Sigmoid colon (tissue), 7 donors: ENCODE data around the gene VSIG2. TPM values are rescaled to one million over a fixed set of nuclear protein-coding genes. Genes with fewer than 3 reads are reported as not detected.

ENCODE experiments used
- DNase-seq: peaks from one replicate; pipeline ENCODE4 v3.0.0-alpha.2; 2019
- H3K27ac ChIP-seq, 4 donors: fragments of 200-600 bp; sonication (generic); one replicate each; pipeline ENCODE4 v1.5.1; 2016 to 2019; ENCODE audit warnings: mild to moderate bottlenecking in 1 of 4
- H3K27me3 ChIP-seq, 3 donors: fragments of 200-600 bp; sonication (generic); one replicate each; pipeline ENCODE4 v1.5.1; 2019; ENCODE audit warnings: mild to moderate bottlenecking in 1 of 3
- H3K36me3 ChIP-seq, 4 donors: fragments of 200-600 bp; sonication (generic); one replicate each; pipeline ENCODE4 v1.5.1; 2016 to 2019
- H3K4me1 ChIP-seq, 4 donors: fragments of 200-600 bp; sonication (generic); one replicate each; pipeline ENCODE4 v1.5.1; 2017 to 2019
- H3K4me3 ChIP-seq, 4 donors: fragments of 200-600 bp; sonication (generic); one replicate each; pipeline ENCODE4 v1.5.1; 2017 to 2019; ENCODE audit warnings: mild to moderate bottlenecking in 2 of 4, moderate library complexity in 1 of 4
- H3K9me3 ChIP-seq, 4 donors: fragments of 200-600 bp in 3 of 4; sonication (generic) in 3 of 4; one replicate each; pipeline versions ENCODE4 v1.5.1 to v1.6.1; 2013 to 2019
- EP300 ChIP-seq, 4 donors: sonication (generic); formaldehyde crosslinking; IDR thresholded peaks; one replicate each; pipeline ENCODE4 v1.6.1; 2017; ENCODE audit warnings: antibody characterized with exemption in 4 of 4
- POLR2A ChIP-seq, 2 donors: fragments of 450-650 bp; IDR thresholded peaks; one replicate each; pipeline ENCODE4 v1.6.1; 2016; ENCODE audit warnings: antibody characterized with exemption in 2 of 2, mild to moderate bottlenecking in 2 of 2, moderate library complexity in 2 of 2
- POLR2AphosphoS5 ChIP-seq, 4 donors: sonication (generic); formaldehyde crosslinking; IDR thresholded peaks; one replicate each; pipeline ENCODE4 v1.6.1; 2017; ENCODE audit warnings: antibody characterized with exemption in 4 of 4
- WGBS, 2 donors: extraction: QIAGEN DNeasy Blood & Tissue Kit; methylation state at CpG; one replicate each; pipeline ENCODE4 v1.1.7; 2013; 5-methylcytosine and 5-hydroxymethylcytosine counted together
- intact Hi-C: fragments of 100-400 bp; cut with DNase I; formaldehyde crosslinking; loops from one replicate; pipeline ENCODE4 v1.15.1; 2023
- polyA plus RNA-seq, 3 donors: library from polyadenylated mRNA; stranded (reverse); fragments of 200-250 nt; gene quantifications; one replicate each; pipeline ENCODE4 v1.2.3, GENCODE V29; 2013
- total RNA-seq, 4 donors: library from RNA; depleted of rRNA; stranded (reverse); fragments of >200 nt; gene quantifications; one replicate each; pipeline ENCODE4 v1.1.0, GENCODE V29; 2016
- TF ChIP-seq, protein P1 (sequence below), 4 experiments: fragments of 450-650 bp in 3 of 4; fragments of 200-600 bp in 1 of 4; IDR thresholded peaks; one replicate each; pipeline ENCODE4 v1.5.1; 2016 to 2019; ENCODE audit warnings: antibody characterized with exemption in 4 of 4, mild to moderate bottlenecking in 3 of 4, moderate library complexity in 2 of 4
- donor health status: healthy with polysubstance abuse.
- donor health status: Bipolar disorder and iron deficiency.
- donor health status: healthy.

VSIG2 gene
- total and polyA plus RNA-seq, 7 donors: 0.36 to 79.3 (median 28.8) TPM; not detected in 1

DNA sequence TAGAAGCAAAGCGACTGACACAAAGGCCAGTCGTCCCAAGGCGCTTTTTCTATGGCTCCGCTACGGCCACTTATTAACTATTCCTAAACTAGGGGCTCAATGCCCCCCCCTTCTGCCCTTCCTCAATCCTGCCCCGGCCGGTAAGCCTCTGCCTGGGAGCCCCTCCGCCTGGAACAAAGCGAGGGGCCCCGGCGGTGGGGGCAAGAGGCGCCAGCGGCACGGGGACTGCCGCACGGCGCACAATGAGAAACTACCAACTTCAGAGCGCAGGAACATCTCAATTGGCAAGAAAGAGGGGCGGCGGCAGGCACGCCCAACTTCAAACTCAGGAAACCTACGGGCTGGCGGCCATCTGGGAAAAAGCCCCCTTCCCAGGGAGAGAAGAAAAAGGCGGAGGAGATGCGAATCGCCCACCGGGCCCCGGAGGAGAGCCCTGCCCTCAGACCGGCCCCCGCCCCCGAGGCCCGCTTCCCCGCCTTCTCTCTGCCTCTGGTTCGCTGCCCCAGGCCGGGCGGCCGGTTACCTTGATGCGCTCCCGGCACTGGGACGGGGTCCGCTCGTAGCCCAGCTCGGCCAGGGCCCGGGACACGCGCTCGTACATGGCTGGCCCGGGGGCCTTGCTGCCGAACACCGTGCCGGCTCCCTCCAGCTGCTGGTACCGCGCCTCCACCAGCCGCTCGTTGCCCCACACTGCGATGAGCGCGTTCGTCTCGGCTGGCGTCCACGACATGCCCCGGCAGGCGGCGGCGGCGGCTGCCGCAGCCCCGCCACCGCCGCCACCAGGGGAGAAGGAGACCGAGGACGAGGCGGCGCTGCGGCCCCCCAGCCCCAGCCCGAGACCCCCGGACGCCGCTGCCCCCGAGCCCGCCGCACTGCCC is 47.5 kb upstream of the VSIG2 start:
- peaks cover 0 to 32% (median 28%) of the 10 kb centered on the region in 4 donors for H3K4me1 ChIP-seq
- WGBS, 2 donors: 0 to 1% methylated on average over 83 of the region's 83 CpGs

DNA sequence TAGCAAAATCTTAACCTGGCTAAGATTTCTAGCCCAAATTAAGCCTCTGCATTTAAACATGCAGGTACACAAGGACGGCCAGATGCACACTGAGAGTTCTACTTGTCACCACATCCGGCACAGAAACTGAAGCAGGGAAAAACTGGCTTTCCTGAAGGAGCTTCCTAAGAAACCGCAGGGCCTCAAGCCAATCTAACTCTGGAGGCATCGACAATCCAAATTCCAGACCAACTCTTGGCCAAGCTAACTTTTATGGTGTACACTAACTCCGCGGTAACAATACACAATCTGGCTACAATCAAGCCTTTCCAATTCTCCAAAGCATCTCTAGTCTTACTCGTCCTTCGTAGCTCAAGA is 46.9 kb upstream of the VSIG2 start:
- no peaks in the 10 kb centered on the region for H3K9me3 ChIP-seq
- no peak for DNase-seq
- intact Hi-C loops: no loop called here
- H3K27me3 ChIP-seq: no peaks in the 10 kb centered on the region
- peak overlapping the region; percentile 63 to 96 (median 91) for H3K4me3 ChIP-seq
- H3K36me3 ChIP-seq: no peaks in the 10 kb centered on the region
- H3K27ac ChIP-seq: peak overlapping the region; percentile 93 to 98 (median 97)
- TF ChIP-seq POLR2A (IDR thresholded peaks at IDR 0.05): no peak
- TF ChIP-seq, protein P1, sequence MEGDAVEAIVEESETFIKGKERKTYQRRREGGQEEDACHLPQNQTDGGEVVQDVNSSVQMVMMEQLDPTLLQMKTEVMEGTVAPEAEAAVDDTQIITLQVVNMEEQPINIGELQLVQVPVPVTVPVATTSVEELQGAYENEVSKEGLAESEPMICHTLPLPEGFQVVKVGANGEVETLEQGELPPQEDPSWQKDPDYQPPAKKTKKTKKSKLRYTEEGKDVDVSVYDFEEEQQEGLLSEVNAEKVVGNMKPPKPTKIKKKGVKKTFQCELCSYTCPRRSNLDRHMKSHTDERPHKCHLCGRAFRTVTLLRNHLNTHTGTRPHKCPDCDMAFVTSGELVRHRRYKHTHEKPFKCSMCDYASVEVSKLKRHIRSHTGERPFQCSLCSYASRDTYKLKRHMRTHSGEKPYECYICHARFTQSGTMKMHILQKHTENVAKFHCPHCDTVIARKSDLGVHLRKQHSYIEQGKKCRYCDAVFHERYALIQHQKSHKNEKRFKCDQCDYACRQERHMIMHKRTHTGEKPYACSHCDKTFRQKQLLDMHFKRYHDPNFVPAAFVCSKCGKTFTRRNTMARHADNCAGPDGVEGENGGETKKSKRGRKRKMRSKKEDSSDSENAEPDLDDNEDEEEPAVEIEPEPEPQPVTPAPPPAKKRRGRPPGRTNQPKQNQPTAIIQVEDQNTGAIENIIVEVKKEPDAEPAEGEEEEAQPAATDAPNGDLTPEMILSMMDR (IDR thresholded peaks at IDR 0.05): no peak
- no peak for TF ChIP-seq EP300 (IDR thresholded peaks at IDR 0.05)
- 1 to 6% methylated on average over 8 of the region's 8 CpGs for WGBS, 2 donors
- peaks cover 0 to 32% (median 28%) of the 10 kb centered on the region in 4 donors for H3K4me1 ChIP-seq

More for the DNA sequence above, 47.5 kb upstream of the VSIG2 start:
- TF ChIP-seq, protein P1 (IDR thresholded peaks at IDR 0.05): no peak
- no peak for TF ChIP-seq EP300 (IDR thresholded peaks at IDR 0.05)
- no peak for TF ChIP-seq POLR2A (IDR thresholded peaks at IDR 0.05)
- no peak for TF ChIP-seq POLR2AphosphoS5 (IDR thresholded peaks at IDR 0.05)
- H3K27ac ChIP-seq: peak overlapping the region; percentile 93 to 98 (median 97)
- no peaks in the 10 kb centered on the region for H3K27me3 ChIP-seq
- peak; percentile 72 for DNase-seq
- intact Hi-C loops: loop anchor here (1.0 to 5.0 kb wide), 4 partner anchors 37 to 153 kb away; partner anchors contain the start of genes CCDC15 and ESAM
- peak overlapping the region; percentile 63 to 96 (median 91) for H3K4me3 ChIP-seq
- H3K9me3 ChIP-seq: no peaks in the 10 kb centered on the region
- no peaks in the 10 kb centered on the region for H3K36me3 ChIP-seq

DNA sequence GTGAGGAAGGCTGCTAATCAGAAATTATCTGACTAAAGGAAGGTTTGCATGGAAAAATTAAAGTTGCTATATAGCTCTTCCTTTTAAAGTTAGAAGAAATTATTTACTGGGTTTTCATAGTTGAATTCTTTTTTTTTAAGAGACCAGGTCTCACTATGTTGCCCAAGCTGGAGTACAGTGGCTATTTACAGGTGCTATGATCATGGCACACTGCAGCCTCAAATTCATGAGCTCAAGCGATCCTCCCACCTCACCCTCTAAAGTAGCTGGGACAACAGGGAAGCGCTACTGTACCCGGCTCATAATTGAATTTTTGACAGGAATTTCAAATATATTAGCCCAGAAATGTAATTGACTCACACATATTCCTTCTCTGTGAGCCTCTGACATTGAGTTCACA is 44.3 kb upstream of the VSIG2 start:
- peaks cover 0 to 47% (median 26%) of the 10 kb centered on the region in 4 donors for H3K4me1 ChIP-seq
- DNase-seq: no peak
- intact Hi-C loops: no loop called here
- 89 to 93% methylated on average over 3 of the region's 3 CpGs for WGBS, 2 donors
- no peaks in the 10 kb centered on the region for H3K36me3 ChIP-seq
- no peak for TF ChIP-seq POLR2A (IDR thresholded peaks at IDR 0.05)
- TF ChIP-seq POLR2AphosphoS5 (IDR thresholded peaks at IDR 0.05): no peak
- TF ChIP-seq, protein P1 (IDR thresholded peaks at IDR 0.05): no peak
- TF ChIP-seq EP300 (IDR thresholded peaks at IDR 0.05): no peak
- no peaks in the 10 kb centered on the region for H3K27me3 ChIP-seq
- H3K9me3 ChIP-seq: no peaks in the 10 kb centered on the region
- no peak overlapping the region for H3K27ac ChIP-seq
- H3K4me3 ChIP-seq: no peak overlapping the region

DNA sequence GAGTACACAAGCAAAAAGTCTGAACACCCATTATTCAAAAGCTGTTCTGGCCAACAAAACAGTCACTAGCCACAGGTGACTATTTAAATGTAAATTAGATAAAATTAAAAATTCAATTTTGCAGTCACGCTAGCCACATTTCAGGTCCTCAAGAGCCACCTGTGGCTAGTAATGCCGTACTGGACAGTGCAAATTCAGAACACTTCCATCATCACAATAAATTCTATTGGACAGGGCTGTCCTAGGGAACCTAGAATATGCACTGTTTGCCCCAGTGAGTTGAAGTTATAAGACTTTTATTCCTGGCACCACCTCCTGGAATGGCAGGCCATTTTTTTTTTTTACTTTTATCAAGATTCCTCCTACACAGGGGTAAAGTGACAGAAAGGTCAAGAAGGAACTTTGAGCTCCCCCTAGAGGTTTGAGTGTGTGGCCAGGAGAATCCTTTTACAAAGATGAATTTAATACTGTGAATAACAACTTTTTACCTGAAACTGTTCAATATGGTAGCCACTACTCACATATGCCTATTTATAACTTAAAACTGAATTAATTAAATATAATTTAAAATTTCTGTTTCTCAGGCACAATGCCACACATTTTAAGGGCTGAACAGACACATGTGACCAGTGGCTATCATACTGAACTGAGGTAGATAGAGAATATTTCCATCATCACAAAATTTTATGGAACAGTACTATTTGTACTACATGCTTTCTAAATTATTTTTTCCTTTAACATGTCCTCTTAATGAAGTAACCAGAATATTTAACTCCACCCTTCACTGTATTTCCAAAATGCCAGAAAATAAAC is 41.6 kb upstream of the VSIG2 start:
- no peak for TF ChIP-seq EP300 (IDR thresholded peaks at IDR 0.05)
- TF ChIP-seq, protein P1 (IDR thresholded peaks at IDR 0.05): peak in 3 of 4 experiments; percentile 9 to 48 (median 29)
- Histone ChIP-seq H3K36me3 (no peaks in the 10 kb centered on the region), H3K4me3 (no peak overlapping the region), H3K4me1 (peaks cover 0 to 35% (median 14%) of the 10 kb centered on the region in 4 donors), H3K9me3 (no peaks in the 10 kb centered on the region), H3K27ac (no peak overlapping the region), H3K27me3 (no peaks in the 10 kb centered on the region)
- 82 to 92% methylated on average over 2 of the region's 2 CpGs for WGBS, 2 donors
- no peak for DNase-seq
- intact Hi-C loops: no loop called here
